Measurements from ENCODE around the gene KCTD20.
"Not testable (repeated sequence)": the region's sequence is repeated elsewhere in the genome, so short reads cannot be mapped to it uniquely, and the experiment has no call there.

The KCTD20 gene

GRCh38 chr6:36443471-36444428, 950 bp downstream of the KCTD20 start:
- no peak for DNase-seq (ENCODE audit: low read depth in 4 of 4, low spot score in 1 of 4)

GRCh38 chr6:36444470-36444869, 1.7 kb downstream of the KCTD20 start:
- DNase-seq (ENCODE audit: low read depth in 4 of 4, low spot score in 1 of 4) = no peak

GRCh38 chr6:36445621-36446020, 2.8 kb downstream of the KCTD20 start:
- no peak for DNase-seq (ENCODE audit: low read depth in 4 of 4, low spot score in 1 of 4)

GRCh38 chr6:36449173-36449572, 6.4 kb downstream of the KCTD20 start:
- DNase-seq (ENCODE audit: low read depth in 4 of 4, low spot score in 1 of 4) = not testable (repeated sequence)

GRCh38 chr6:36452897-36453296, 10.1 kb downstream of the KCTD20 start:
- DNase-seq (ENCODE audit: low read depth in 4 of 4, low spot score in 1 of 4) = not testable (repeated sequence)

- no peak for DNase-seq (ENCODE audit: low read depth in 4 of 4, low spot score in 1 of 4)
Observed at GRCh38 chr6:36455486-36456027, 12.8 kb downstream of the KCTD20 start.

GRCh38 chr6:36459501-36459900, 16.7 kb downstream of the KCTD20 start:
- DNase-seq (ENCODE audit: low read depth in 4 of 4, low spot score in 1 of 4) = no peak

- DNase-seq (ENCODE audit: low read depth in 4 of 4, low spot score in 1 of 4) = no peak
Observed at GRCh38 chr6:36460916-36461315, 18.1 kb downstream of the KCTD20 start.

- DNase-seq (ENCODE audit: low read depth in 4 of 4, low spot score in 1 of 4) = no peak
Observed at GRCh38 chr6:36461646-36462045, 18.8 kb downstream of the KCTD20 start.

- DNase-seq (ENCODE audit: low read depth in 4 of 4, low spot score in 1 of 4) = no peak
Observed at GRCh38 chr6:36463676-36464075, 20.9 kb downstream of the KCTD20 start.

- no peak for DNase-seq (ENCODE audit: low read depth in 4 of 4, low spot score in 1 of 4)
Observed at GRCh38 chr6:36464233-36464632, 21.4 kb downstream of the KCTD20 start.

GRCh38 chr6:36467625-36468024, 24.8 kb downstream of the KCTD20 start:
- DNase-seq (ENCODE audit: low read depth in 4 of 4, low spot score in 1 of 4) = no peak

- no peak for DNase-seq (ENCODE audit: low read depth in 4 of 4, low spot score in 1 of 4)
Observed at GRCh38 chr6:36469148-36469661, 26.4 kb downstream of the KCTD20 start.

GRCh38 chr6:36469946-36470345, 27.1 kb downstream of the KCTD20 start:
- no peak for DNase-seq (ENCODE audit: low read depth in 4 of 4, low spot score in 1 of 4)

GRCh38 chr6:36478051-36478526, 35.3 kb downstream of the KCTD20 start:
- DNase-seq (ENCODE audit: low read depth in 4 of 4, low spot score in 1 of 4) = no peak

- DNase-seq (ENCODE audit: low read depth in 4 of 4, low spot score in 1 of 4) = no peak
Observed at GRCh38 chr6:36479256-36479655, 36.5 kb downstream of the KCTD20 start.

- not testable (repeated sequence) for DNase-seq (ENCODE audit: low read depth in 4 of 4, low spot score in 1 of 4)
Observed at GRCh38 chr6:36483326-36483725, 40.5 kb downstream of the KCTD20 start.

GRCh38 chr6:36484736-36485135, 41.9 kb downstream of the KCTD20 start:
- no peak for DNase-seq (ENCODE audit: low read depth in 4 of 4, low spot score in 1 of 4)

- DNase-seq (ENCODE audit: low read depth in 4 of 4, low spot score in 1 of 4) = no peak
Observed at GRCh38 chr6:36487698-36488097, 44.9 kb downstream of the KCTD20 start.

- no peak for DNase-seq (ENCODE audit: low read depth in 4 of 4, low spot score in 1 of 4)
Observed at GRCh38 chr6:36488221-36488620, 45.4 kb downstream of the KCTD20 start.

- no peak for DNase-seq (ENCODE audit: low read depth in 4 of 4, low spot score in 1 of 4)
Observed at GRCh38 chr6:36489426-36489825, 46.6 kb downstream of the KCTD20 start.

GRCh38 chr6:36491378-36491965, 48.7 kb downstream of the KCTD20 start:
- DNase-seq (ENCODE audit: low read depth in 4 of 4, low spot score in 1 of 4) = no peak

Data from stimulated activated CD4-positive, alpha-beta T cell treated with anti-CD3 and anti-CD28 coated beads, Interleukin-1b, Interleukin-23, amount 100 ng/mL, for 24 hours (primary cell).